ENCODE measurements around the gene GRIK1.

DNA sequence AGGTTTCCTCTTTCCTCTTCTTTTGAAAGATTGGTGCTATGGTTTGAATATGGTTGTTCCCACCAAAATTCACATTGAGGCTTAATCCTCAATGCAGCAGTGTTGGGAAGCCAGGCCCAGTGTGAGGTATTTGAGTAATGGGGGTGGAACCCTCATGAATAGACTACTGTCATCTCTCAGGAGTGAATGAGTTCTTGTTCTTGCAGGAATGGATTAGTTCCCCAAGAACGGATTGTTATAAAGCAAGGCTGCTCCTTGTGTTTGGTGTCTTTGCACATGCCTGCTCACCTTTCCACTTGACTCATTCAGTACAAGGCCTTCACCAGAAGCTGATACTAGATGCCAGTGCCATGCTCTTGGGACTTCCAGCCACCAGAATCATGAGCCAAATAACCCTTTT is 417.9 kb downstream of the GRIK1 start:
- TF ChIP-seq, protein P1, sequence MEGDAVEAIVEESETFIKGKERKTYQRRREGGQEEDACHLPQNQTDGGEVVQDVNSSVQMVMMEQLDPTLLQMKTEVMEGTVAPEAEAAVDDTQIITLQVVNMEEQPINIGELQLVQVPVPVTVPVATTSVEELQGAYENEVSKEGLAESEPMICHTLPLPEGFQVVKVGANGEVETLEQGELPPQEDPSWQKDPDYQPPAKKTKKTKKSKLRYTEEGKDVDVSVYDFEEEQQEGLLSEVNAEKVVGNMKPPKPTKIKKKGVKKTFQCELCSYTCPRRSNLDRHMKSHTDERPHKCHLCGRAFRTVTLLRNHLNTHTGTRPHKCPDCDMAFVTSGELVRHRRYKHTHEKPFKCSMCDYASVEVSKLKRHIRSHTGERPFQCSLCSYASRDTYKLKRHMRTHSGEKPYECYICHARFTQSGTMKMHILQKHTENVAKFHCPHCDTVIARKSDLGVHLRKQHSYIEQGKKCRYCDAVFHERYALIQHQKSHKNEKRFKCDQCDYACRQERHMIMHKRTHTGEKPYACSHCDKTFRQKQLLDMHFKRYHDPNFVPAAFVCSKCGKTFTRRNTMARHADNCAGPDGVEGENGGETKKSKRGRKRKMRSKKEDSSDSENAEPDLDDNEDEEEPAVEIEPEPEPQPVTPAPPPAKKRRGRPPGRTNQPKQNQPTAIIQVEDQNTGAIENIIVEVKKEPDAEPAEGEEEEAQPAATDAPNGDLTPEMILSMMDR (conservative IDR thresholded peaks at IDR 0.05; ENCODE audit: low read length): no peak
- no peak for TF ChIP-seq EZH2phosphoT487 (IDR thresholded peaks at IDR 0.05; ENCODE audit: borderline replicate concordance)

All from Loucy (cell line).